ENCODE results near the gene DMTF1. TPM values are rescaled to one million over a fixed set of nuclear protein-coding genes. Genes with fewer than 3 reads are reported as not detected.
"Not testable (repeated sequence)": the region's sequence is repeated elsewhere in the genome, so short reads cannot be mapped to it uniquely, and the experiment has no call there.

DMTF1 gene
- total RNA-seq, 1 experiment from 2014 or later = 56.3 TPM

DNA sequence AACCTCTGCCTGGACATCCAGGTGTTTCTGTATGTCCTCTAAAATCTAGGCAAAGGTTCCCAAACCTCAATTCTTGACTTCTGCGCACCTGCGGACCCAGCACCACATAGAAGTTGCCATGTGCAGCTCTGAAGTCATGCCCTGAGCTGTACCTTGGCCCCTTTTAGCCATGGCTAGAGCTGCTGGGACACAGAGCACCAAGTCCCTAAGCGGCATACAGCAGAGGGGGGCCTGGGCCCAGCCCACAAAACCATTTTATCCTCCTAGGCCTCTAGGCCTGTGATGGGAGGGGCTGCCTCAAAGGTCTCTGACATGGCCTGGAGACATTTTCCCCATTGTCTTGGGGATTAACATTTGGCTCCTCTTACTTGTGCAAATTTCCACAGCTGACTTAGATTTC is 52.7 kb downstream of the DMTF1 start:
- DNase-seq (ENCODE audit: low read depth, low spot score) (no peak), ATAC-seq (no peak)
- Histone ChIP-seq H3K79me2 (ENCODE audit: insufficient read depth, low read length) (peaks cover 89% of the 10 kb centered on the region), H3K4me1 (ENCODE audit: control insufficient read depth in 1 of 2, insufficient read depth in 2 of 2, low read length in 2 of 2) (no peaks in the 10 kb centered on the region), H3K9ac (ENCODE audit: low read length) (no peak overlapping the region), H3K4me2 (ENCODE audit: low read length) (no peak overlapping the region), H3K9me2 (ENCODE audit: insufficient read depth) (no peaks in the 10 kb centered on the region), H3K36me3 (ENCODE audit: control insufficient read depth in 1 of 2, insufficient read depth in 2 of 2, low read length in 2 of 2) (peaks cover 0 to 20% of the 10 kb centered on the region in 2 experiments; a peak in 1 of 4 replicates), H3K9me3 (ENCODE audit: control insufficient read depth in 1 of 2, insufficient read depth in 1 of 2, low read depth in 1 of 2, low read length in 2 of 2) (peaks cover 13 to 15% of the 10 kb centered on the region in 2 experiments; a peak in 3 of 4 replicates), H3K27me3 (ENCODE audit: insufficient read depth, low read length) (no peaks in the 10 kb centered on the region), H3K4me3 (replicated peaks in 1 of 2; ENCODE audit: low read depth in 1 of 2, low read length in 2 of 2) (no peak overlapping the region), H3K27ac (ENCODE audit: low read depth, low read length) (no peak overlapping the region), H4K20me1 (ENCODE audit: insufficient read depth) (no peaks in the 10 kb centered on the region), H2AFZ (ENCODE audit: low read depth, low read length, poor library complexity, severe bottlenecking) (no peak overlapping the region)
- CTCF ChIA-PET = no interaction called here
- RAD21 ChIA-PET (ENCODE audit: low non-redundant PET in 1 of 2, low total read pairs in 2 of 2, uncharacterized antibody in 2 of 2, unreplicated experiment in 2 of 2) = no interaction called here
- POLR2A ChIA-PET = no interaction called here
- no peak for TF ChIP-seq SIN3A (IDR thresholded peaks at IDR 0.05; ENCODE audit: low read depth)
- peak; percentile 57; the same call in 1 of the 2 replicates for TF ChIP-seq CBX3 (IDR thresholded peaks at IDR 0.05; ENCODE audit: low read depth)
- no TSS peak for BruUV-seq (replicated peaks)
- intact Hi-C loops (cut with micrococcal nuclease) = no loop called here

DNA sequence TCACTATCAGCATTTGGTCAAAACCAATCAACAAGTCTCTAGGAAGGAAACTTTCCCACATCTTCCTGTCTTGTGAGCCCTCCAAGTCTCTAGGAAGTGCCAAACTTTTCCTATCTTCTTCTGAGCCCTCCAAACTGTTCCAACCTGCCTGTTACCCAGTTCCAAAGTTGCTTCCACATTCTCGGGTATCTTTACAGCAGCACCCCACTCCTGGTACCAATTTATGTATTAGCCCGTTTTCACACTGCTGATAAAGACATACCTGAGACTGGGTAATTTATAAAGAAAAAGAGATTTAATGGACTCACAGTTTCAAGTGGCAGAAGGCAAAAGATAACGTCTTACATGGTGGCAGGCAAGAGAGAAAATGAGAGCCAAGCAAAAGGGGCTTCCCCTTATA is 53.4 kb downstream of the DMTF1 start:
- CTCF ChIA-PET; H3K27ac ChIP-seq (ENCODE audit: low read depth, low read length): not testable (repeated sequence)
- peaks cover 0 to 20% of the 10 kb centered on the region in 2 experiments; a peak in 1 of 4 replicates for H3K36me3 ChIP-seq (ENCODE audit: control insufficient read depth in 1 of 2, insufficient read depth in 2 of 2, low read length in 2 of 2)

DNA sequence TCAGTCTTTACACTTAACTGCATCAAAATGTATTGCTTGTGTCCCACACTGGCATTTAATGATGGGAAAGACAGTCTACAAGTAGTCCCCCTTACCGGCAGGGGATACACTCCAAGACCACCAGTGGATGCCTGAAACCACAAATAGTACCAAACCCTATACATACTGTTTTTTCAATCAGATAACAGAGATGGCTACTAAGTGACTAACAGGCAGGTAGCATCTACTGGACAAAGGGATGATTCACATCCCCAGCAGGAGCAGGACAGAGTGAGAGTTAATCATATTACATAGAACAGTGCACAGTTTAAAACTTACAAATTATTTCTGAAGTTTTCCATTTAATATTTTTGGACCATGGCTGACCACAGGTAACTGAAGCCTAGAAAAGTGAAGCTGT is 54.1 kb downstream of the DMTF1 start:
- H3K79me2 ChIP-seq (ENCODE audit: insufficient read depth, low read length) = peaks cover 87% of the 10 kb centered on the region
- RAD21 ChIA-PET (ENCODE audit: low non-redundant PET in 1 of 2, low total read pairs in 2 of 2, uncharacterized antibody in 2 of 2, unreplicated experiment in 2 of 2) = no interaction called here

More for the DNA sequence above, 53.4 kb downstream of the DMTF1 start:
- ATAC-seq; H3K27me3 ChIP-seq (ENCODE audit: insufficient read depth, low read length); H3K4me1 ChIP-seq (ENCODE audit: control insufficient read depth in 1 of 2, insufficient read depth in 2 of 2, low read length in 2 of 2); DNase-seq (ENCODE audit: low read depth, low spot score); H4K20me1 ChIP-seq (ENCODE audit: insufficient read depth); BruUV-seq (replicated peaks); H2AFZ ChIP-seq (ENCODE audit: low read depth, low read length, poor library complexity, severe bottlenecking); H3K9ac ChIP-seq (ENCODE audit: low read length); POLR2A ChIA-PET; H3K4me3 ChIP-seq (replicated peaks in 1 of 2; ENCODE audit: low read depth in 1 of 2, low read length in 2 of 2); H3K9me2 ChIP-seq (ENCODE audit: insufficient read depth); intact Hi-C loops (cut with micrococcal nuclease); RAD21 ChIA-PET (ENCODE audit: low non-redundant PET in 1 of 2, low total read pairs in 2 of 2, uncharacterized antibody in 2 of 2, unreplicated experiment in 2 of 2); H3K4me2 ChIP-seq (ENCODE audit: low read length): not testable (repeated sequence)
- peaks cover 87% of the 10 kb centered on the region for H3K79me2 ChIP-seq (ENCODE audit: insufficient read depth, low read length)
- H3K9me3 ChIP-seq (ENCODE audit: control insufficient read depth in 1 of 2, insufficient read depth in 1 of 2, low read depth in 1 of 2, low read length in 2 of 2) = peaks cover 13 to 15% of the 10 kb centered on the region in 2 experiments; a peak in 3 of 4 replicates

More for the DNA sequence above, 54.1 kb downstream of the DMTF1 start:
- no TSS peak for BruUV-seq (replicated peaks)
- Histone ChIP-seq H3K4me3 (replicated peaks in 1 of 2; ENCODE audit: low read depth in 1 of 2, low read length in 2 of 2) (no peak overlapping the region), H2AFZ (ENCODE audit: low read depth, low read length, poor library complexity, severe bottlenecking) (no peak overlapping the region), H3K9me3 (ENCODE audit: control insufficient read depth in 1 of 2, insufficient read depth in 1 of 2, low read depth in 1 of 2, low read length in 2 of 2) (peaks cover 13 to 15% of the 10 kb centered on the region in 2 experiments; a peak in 3 of 4 replicates), H3K27me3 (ENCODE audit: insufficient read depth, low read length) (no peaks in the 10 kb centered on the region), H3K4me1 (ENCODE audit: control insufficient read depth in 1 of 2, insufficient read depth in 2 of 2, low read length in 2 of 2) (no peaks in the 10 kb centered on the region), H3K9ac (ENCODE audit: low read length) (no peak overlapping the region), H3K4me2 (ENCODE audit: low read length) (no peak overlapping the region), H3K27ac (ENCODE audit: low read depth, low read length) (no peak overlapping the region), H3K36me3 (ENCODE audit: control insufficient read depth in 1 of 2, insufficient read depth in 2 of 2, low read length in 2 of 2) (peaks cover 0 to 20% of the 10 kb centered on the region in 2 experiments; a peak in 1 of 4 replicates), H3K9me2 (ENCODE audit: insufficient read depth) (no peaks in the 10 kb centered on the region), H4K20me1 (ENCODE audit: insufficient read depth) (no peaks in the 10 kb centered on the region)
- ChIA-PET POLR2A (no interaction called here), CTCF (no interaction called here)
- no peak for ATAC-seq
- no peak for DNase-seq (ENCODE audit: low read depth, low spot score)
- TF ChIP-seq SRF (IDR thresholded peaks at IDR 0.05; ENCODE audit: low read depth) = no peak
- TF ChIP-seq, protein P1, sequence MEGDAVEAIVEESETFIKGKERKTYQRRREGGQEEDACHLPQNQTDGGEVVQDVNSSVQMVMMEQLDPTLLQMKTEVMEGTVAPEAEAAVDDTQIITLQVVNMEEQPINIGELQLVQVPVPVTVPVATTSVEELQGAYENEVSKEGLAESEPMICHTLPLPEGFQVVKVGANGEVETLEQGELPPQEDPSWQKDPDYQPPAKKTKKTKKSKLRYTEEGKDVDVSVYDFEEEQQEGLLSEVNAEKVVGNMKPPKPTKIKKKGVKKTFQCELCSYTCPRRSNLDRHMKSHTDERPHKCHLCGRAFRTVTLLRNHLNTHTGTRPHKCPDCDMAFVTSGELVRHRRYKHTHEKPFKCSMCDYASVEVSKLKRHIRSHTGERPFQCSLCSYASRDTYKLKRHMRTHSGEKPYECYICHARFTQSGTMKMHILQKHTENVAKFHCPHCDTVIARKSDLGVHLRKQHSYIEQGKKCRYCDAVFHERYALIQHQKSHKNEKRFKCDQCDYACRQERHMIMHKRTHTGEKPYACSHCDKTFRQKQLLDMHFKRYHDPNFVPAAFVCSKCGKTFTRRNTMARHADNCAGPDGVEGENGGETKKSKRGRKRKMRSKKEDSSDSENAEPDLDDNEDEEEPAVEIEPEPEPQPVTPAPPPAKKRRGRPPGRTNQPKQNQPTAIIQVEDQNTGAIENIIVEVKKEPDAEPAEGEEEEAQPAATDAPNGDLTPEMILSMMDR (IDR thresholded peaks at IDR 0.05 in 2 of 3, conservative IDR thresholded peaks at IDR 0.05 in 1 of 3; ENCODE audit: borderline replicate concordance in 1 of 3, insufficient read depth in 1 of 3, low read depth in 2 of 3, low read length in 2 of 3) = no peak
- no peak for TF ChIP-seq FOSL1 (IDR thresholded peaks at IDR 0.05; ENCODE audit: low read depth)
- TF ChIP-seq ZNF274 (IDR thresholded peaks at IDR 0.05; ENCODE audit: low read depth, low read length) = no peak
- no peak for TF ChIP-seq SP1 (IDR thresholded peaks at IDR 0.05; ENCODE audit: low read depth)
- intact Hi-C loops (cut with micrococcal nuclease) = no loop called here
